ENCODE data around the gene CAPN2. TPM values are rescaled to one million over a fixed set of nuclear protein-coding genes. Genes with fewer than 3 reads are reported as not detected.

Gene CAPN2
- total RNA-seq, 1 experiment from 2014 or later = 459 TPM

DNA sequence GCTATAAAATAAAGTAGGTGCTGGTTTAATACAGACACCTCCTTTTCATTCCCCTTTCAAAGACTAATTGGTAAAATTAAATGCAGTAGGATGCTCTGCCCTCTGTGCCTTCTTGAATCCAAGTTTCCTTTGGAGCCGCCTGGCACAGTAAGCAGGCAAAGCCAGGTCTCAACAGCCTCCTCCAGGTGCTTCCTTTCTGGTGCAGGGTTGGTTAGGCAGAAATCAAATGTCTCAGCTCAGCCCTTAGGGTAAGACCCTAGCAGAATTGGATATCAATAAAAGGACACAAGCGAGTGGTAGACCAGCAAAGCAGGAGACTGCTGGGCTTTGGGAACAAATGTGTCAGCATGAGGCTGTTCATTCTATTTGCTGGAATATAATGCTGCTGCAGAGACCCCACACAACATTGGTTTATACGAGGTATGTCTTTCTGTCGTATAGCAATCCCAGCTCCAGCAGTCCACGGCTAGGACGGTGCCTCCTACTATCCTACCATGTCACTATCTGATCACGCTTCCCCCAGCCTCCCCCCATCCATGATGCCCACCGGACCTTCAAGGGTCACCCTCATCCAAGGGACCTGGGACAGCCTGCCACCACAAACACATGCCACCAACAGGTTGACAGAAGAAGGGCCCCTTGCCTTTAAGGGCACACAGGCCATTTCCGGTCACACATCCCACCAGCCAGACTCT is 58.4 kb downstream of the CAPN2 start:
- CTCF ChIA-PET = no interaction called here
- H3K4me2 ChIP-seq = peak overlapping the region; percentile 64

DNA sequence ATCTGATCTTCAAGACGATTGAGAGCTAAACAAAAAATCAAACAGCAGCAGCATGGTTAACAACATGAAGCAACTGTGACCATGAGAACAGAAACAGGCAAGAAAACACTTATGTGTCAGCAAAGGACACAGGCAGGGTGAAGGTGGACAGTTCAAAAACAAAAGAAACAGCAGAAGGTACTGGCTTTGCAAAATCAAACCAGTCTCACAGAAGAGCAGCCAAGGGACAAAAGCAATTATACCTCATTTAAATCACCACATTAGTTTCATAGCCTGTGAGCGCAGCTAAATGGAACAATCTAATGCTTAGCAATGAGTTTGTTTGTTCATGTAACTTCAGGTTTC is 59.1 kb downstream of the CAPN2 start:
- intact Hi-C loops (cut with micrococcal nuclease; ENCODE audit: unreplicated experiment) = no loop called here
- Histone ChIP-seq H3K79me2 (ENCODE audit: low read depth) (peaks cover 12% of the 10 kb centered on the region; the same call in 1 of the 2 replicates), H3F3A (ENCODE audit: insufficient read depth, low read depth) (peaks cover 82% of the 10 kb centered on the region), H3K4me3 (peak overlapping the region; percentile 9; the same call in 1 of the 2 replicates), H3K9me3 (ENCODE audit: insufficient read depth, low read depth) (no peaks in the 10 kb centered on the region), H2AFZ (no peak overlapping the region), H3K4me1 (replicated peaks; ENCODE audit: insufficient read depth) (peaks cover 76% of the 10 kb centered on the region), H3K4me2 (peak overlapping the region; percentile 64), H4K20me1 (ENCODE audit: insufficient read depth) (no peaks in the 10 kb centered on the region), H3K27ac (peak overlapping the region; percentile 90), H3K27me3 (ENCODE audit: insufficient read depth, low read depth) (no peaks in the 10 kb centered on the region), H3K9me2 (ENCODE audit: insufficient read depth) (no peaks in the 10 kb centered on the region), H3K36me3 (ENCODE audit: low read depth) (peaks cover 63% of the 10 kb centered on the region)
- POLR2A ChIA-PET (ENCODE audit: unreplicated experiment) = interaction anchor here (0.5 to 2.3 kb wide), 5 partner anchors 60 to 559 kb away, joined by 5 to 29 read pairs (median 7); partner anchors contain the start of gene NVL
- CTCF ChIA-PET = interaction anchor here (1.0 kb wide), 1 partner anchor 59 kb away, joined by 3 read pairs; the partner anchor contains the start of gene CAPN2
- TF ChIP-seq, protein P1, sequence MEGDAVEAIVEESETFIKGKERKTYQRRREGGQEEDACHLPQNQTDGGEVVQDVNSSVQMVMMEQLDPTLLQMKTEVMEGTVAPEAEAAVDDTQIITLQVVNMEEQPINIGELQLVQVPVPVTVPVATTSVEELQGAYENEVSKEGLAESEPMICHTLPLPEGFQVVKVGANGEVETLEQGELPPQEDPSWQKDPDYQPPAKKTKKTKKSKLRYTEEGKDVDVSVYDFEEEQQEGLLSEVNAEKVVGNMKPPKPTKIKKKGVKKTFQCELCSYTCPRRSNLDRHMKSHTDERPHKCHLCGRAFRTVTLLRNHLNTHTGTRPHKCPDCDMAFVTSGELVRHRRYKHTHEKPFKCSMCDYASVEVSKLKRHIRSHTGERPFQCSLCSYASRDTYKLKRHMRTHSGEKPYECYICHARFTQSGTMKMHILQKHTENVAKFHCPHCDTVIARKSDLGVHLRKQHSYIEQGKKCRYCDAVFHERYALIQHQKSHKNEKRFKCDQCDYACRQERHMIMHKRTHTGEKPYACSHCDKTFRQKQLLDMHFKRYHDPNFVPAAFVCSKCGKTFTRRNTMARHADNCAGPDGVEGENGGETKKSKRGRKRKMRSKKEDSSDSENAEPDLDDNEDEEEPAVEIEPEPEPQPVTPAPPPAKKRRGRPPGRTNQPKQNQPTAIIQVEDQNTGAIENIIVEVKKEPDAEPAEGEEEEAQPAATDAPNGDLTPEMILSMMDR (conservative IDR thresholded peaks at IDR 0.05) = no peak
- TF ChIP-seq EZH2 (IDR thresholded peaks at IDR 0.05; ENCODE audit: low read depth) = no peak
- DNase-seq = no peak
- BruUV-seq (replicated peaks) = no TSS peak

More for the DNA sequence above, 58.4 kb downstream of the CAPN2 start:
- Histone ChIP-seq H3F3A (ENCODE audit: insufficient read depth, low read depth) (peaks cover 82% of the 10 kb centered on the region), H3K27me3 (ENCODE audit: insufficient read depth, low read depth) (no peaks in the 10 kb centered on the region), H3K79me2 (ENCODE audit: low read depth) (peaks cover 12% of the 10 kb centered on the region; the same call in 1 of the 2 replicates), H3K4me1 (replicated peaks; ENCODE audit: insufficient read depth) (peaks cover 69% of the 10 kb centered on the region), H3K9me3 (ENCODE audit: insufficient read depth, low read depth) (no peaks in the 10 kb centered on the region), H2AFZ (no peak overlapping the region), H3K9me2 (ENCODE audit: insufficient read depth) (no peaks in the 10 kb centered on the region), H3K4me3 (peak overlapping the region; percentile 9; the same call in 1 of the 2 replicates), H4K20me1 (ENCODE audit: insufficient read depth) (no peaks in the 10 kb centered on the region), H3K36me3 (ENCODE audit: low read depth) (peaks cover 69% of the 10 kb centered on the region), H3K27ac (peak overlapping the region; percentile 90)
- intact Hi-C loops (cut with micrococcal nuclease; ENCODE audit: unreplicated experiment) = no loop called here
- BruUV-seq (replicated peaks) = no TSS peak
- POLR2A ChIA-PET (ENCODE audit: unreplicated experiment) = interaction anchor here (2.3 kb wide), 1 partner anchor 70 kb away, joined by 29 read pairs; no protein-coding TSS in a partner anchor
- TF ChIP-seq EZH2 (IDR thresholded peaks at IDR 0.05; ENCODE audit: low read depth) = no peak
- TF ChIP-seq, protein P1 (conservative IDR thresholded peaks at IDR 0.05) = no peak
- no peak for DNase-seq

DNA sequence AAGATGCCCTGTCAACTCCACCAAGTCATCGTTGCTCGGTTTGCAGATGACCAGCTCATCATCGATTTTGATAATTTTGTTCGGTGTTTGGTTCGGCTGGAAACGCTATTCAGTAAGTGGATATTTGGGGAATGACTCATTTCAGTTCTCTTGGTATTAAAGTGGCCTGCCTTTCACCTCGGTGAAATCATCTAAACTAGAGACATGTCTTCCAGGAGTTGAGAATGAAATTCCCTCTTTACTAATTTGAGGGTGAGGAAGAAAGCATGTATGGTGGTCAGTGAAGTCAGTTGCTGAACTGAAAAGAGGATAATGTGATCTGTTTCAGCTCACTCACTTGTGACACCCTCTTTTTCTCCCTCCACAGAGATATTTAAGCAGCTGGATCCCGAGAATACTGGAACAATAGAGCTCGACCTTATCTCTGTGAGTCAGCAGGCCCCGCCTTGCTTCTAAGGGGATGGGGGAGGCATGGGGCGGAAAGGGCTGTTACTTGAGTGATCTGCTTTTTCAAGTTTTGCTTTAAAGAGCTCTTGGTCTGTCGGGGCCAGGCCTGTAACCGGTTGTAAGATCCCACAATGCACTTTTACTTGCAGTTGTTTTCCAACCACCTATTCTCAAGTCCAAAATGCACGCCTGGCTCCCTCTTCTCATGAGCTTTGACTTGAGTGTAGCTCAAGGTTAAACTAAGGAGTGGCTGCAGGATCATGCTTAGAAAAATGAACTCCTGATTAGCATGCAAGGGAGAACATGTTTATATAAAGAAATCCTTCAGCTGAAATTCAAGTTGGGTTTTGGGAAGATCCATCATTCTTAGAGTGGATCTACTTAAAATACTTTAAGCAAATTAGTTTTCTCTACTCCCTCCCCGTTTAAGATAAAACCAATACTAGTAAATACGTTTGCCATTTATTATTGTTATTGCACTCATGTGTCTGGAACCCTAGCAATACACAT is 59.8 kb downstream of the CAPN2 start:
- Histone ChIP-seq H4K20me1 (ENCODE audit: insufficient read depth) (no peaks in the 10 kb centered on the region), H3K27me3 (ENCODE audit: insufficient read depth, low read depth) (no peaks in the 10 kb centered on the region), H3F3A (ENCODE audit: insufficient read depth, low read depth) (peaks cover 81% of the 10 kb centered on the region), H3K4me3 (peak overlapping the region; percentile 9; the same call in 1 of the 2 replicates), H2AFZ (no peak overlapping the region), H3K9me2 (ENCODE audit: insufficient read depth) (no peaks in the 10 kb centered on the region), H3K36me3 (ENCODE audit: low read depth) (peaks cover 61% of the 10 kb centered on the region), H3K79me2 (ENCODE audit: low read depth) (peaks cover 12% of the 10 kb centered on the region; the same call in 1 of the 2 replicates), H3K9me3 (ENCODE audit: insufficient read depth, low read depth) (no peaks in the 10 kb centered on the region), H3K4me1 (replicated peaks; ENCODE audit: insufficient read depth) (peaks cover 82% of the 10 kb centered on the region), H3K4me2 (peak overlapping the region; percentile 64), H3K27ac (peak overlapping the region; percentile 90)
- ChIA-PET POLR2A (ENCODE audit: unreplicated experiment) (interaction anchor here (0.5 to 2.3 kb wide), 12 partner anchors 8 to 558 kb away, joined by 3 to 29 read pairs (median 4); partner anchors contain the start of gene NVL), CTCF (interaction anchor here (1.0 kb wide), 1 partner anchor 60 kb away, joined by 3 read pairs; the partner anchor contains the start of gene CAPN2)
- DNase-seq = peak; percentile 87 to 90
- BruUV-seq (replicated peaks) = TSS peak; percentile 29
- intact Hi-C loops (cut with micrococcal nuclease; ENCODE audit: unreplicated experiment) = loop anchor here (1.0 to 2.0 kb wide), 2 partner anchors 22 to 65 kb away; no protein-coding TSS in a partner anchor
- TF ChIP-seq, protein P1 (conservative IDR thresholded peaks at IDR 0.05) = no peak
- no peak for TF ChIP-seq EZH2 (IDR thresholded peaks at IDR 0.05; ENCODE audit: low read depth)
